Forelimb muscle (tissue), 1 donor: ENCODE data around the gene UCHL5. TPM values are rescaled to one million over a fixed set of nuclear protein-coding genes. Genes with fewer than 3 reads are reported as not detected.
A peak's percentile ranks its signal among the peaks of the same experiment; 100 is the strongest.

Experiments
- DNase-seq: peaks from one replicate; pipeline ENCODE4 v3.0.0-alpha.2; 2013; ENCODE audit warnings: low read depth
- polyA plus RNA-seq: library from polyadenylated mRNA; unstranded; fragments of 120-200 nt; gene quantifications from one replicate; pipeline ENCODE4 v1.2.1, GENCODE V29; 2013; ENCODE audit not compliant: insufficient read length

The UCHL5 gene
- 36.3 TPM for polyA plus RNA-seq

GRCh38 chr1:193059282-193060114 lies at the start of gene UCHL5, which contains the start of gene RO60:
TSS of gene UCHL5 (minus strand) at chr1:193059360. CDS start at chr1:193059260, 100 bp downstream.
TSS of gene RO60 (plus strand) at chr1:193059612. CDS start at chr1:193069055, 9,443 bp downstream.
- peak; percentile 91 for DNase-seq

- DNase-seq: no peak
Measured at GRCh38 chr1:193108471-193108870, 49.3 kb upstream of the UCHL5 start.

GRCh38 chr1:193105821-193106177 lies 46.6 kb upstream of the UCHL5 start:
- DNase-seq: no peak

GRCh38 chr1:193104907-193105820 lies 46.0 kb upstream of the UCHL5 start, which contains the start of gene GLRX2:
TSS of gene GLRX2 (minus strand) at chr1:193105414. CDS start at chr1:193105382, 32 bp downstream.
- DNase-seq: peak; percentile 45

GRCh38 chr1:193104502-193104906 lies 45.3 kb upstream of the UCHL5 start:
- DNase-seq: no peak

- no peak for DNase-seq
Measured at GRCh38 chr1:193103759-193104501, 44.8 kb upstream of the UCHL5 start.

- DNase-seq: no peak
Measured at GRCh38 chr1:193102662-193103061, 43.5 kb upstream of the UCHL5 start.

GRCh38 chr1:193094112-193094511 lies 35.0 kb upstream of the UCHL5 start:
- no peak for DNase-seq

- DNase-seq: no peak
Measured at GRCh38 chr1:193090865-193091264, 31.7 kb upstream of the UCHL5 start.

GRCh38 chr1:193087893-193088292 lies 28.7 kb upstream of the UCHL5 start:
- DNase-seq: no peak

- no peak for DNase-seq
Measured at GRCh38 chr1:193086342-193086741, 27.2 kb upstream of the UCHL5 start.

- no peak for DNase-seq
Measured at GRCh38 chr1:193085263-193085662, 26.1 kb upstream of the UCHL5 start.

GRCh38 chr1:193083365-193084088 lies 24.4 kb upstream of the UCHL5 start:
- no peak for DNase-seq

GRCh38 chr1:193079187-193079586 lies 20.0 kb upstream of the UCHL5 start:
- no peak for DNase-seq

- DNase-seq: no peak
Measured at GRCh38 chr1:193077991-193078390, 18.8 kb upstream of the UCHL5 start.

- no peak for DNase-seq
Measured at GRCh38 chr1:193070942-193071341, 11.8 kb upstream of the UCHL5 start.

GRCh38 chr1:193070386-193070753 lies 11.2 kb upstream of the UCHL5 start:
- DNase-seq: no peak

GRCh38 chr1:193069748-193070385 lies 10.7 kb upstream of the UCHL5 start:
- DNase-seq: no peak

GRCh38 chr1:193068013-193068412 lies 8.9 kb upstream of the UCHL5 start:
- DNase-seq: no peak

- no peak for DNase-seq
Measured at GRCh38 chr1:193066606-193067005, 7.4 kb upstream of the UCHL5 start.

- DNase-seq: no peak
Measured at GRCh38 chr1:193065954-193066353, 6.8 kb upstream of the UCHL5 start.
